HEK293T (cell line): ENCODE measurements around the gene DOCK3.

ENCODE experiments used
- BHLHE40 ChIP-seq: fragments of 450-650 bp; IDR thresholded peaks from 2 replicates; pipeline ENCODE4 v1.6.1; 2016; ENCODE audit warnings: mild to moderate bottlenecking, moderate library complexity, borderline replicate concordance
- FOXA1 ChIP-seq: fragments of 450-650 bp; IDR thresholded peaks from 2 replicates; pipeline ENCODE4 v1.6.1; 2016; ENCODE audit warnings: mild to moderate bottlenecking
- LEF1 ChIP-seq: fragments of 450-650 bp; IDR thresholded peaks from 2 replicates; pipeline ENCODE4 v1.6.1; 2017; ENCODE audit warnings: mild to moderate bottlenecking, borderline replicate concordance
- SP1 ChIP-seq: fragments of 450-650 bp; IDR thresholded peaks from 2 replicates; pipeline ENCODE4 v1.6.1; 2017

- TF ChIP-seq FOXA1 (no peak), SP1 (no peak), BHLHE40 (no peak), LEF1 (no peak)
Observed at GRCh38 chr3:50923955-50924354, 249.2 kb downstream of the DOCK3 start.
